B cell (primary cell): Measurements from ENCODE around the gene KRTAP29-1. TPM values are rescaled to one million over a fixed set of nuclear protein-coding genes. Genes with fewer than 3 reads are reported as not detected.
"Not testable (repeated sequence)": the region's sequence is repeated elsewhere in the genome, so short reads cannot be mapped to it uniquely, and the experiment has no call there.

Source experiments
- ATAC-seq: fragments of 200-7000 bp; cut with Tn5 transposase; one replicate; pipeline ENCODE4 v1.10.0; 2021; ENCODE audit warnings: low read depth, mild to moderate bottlenecking, moderate number of reproducible peaks, moderate library complexity
- CTCF ChIA-PET: fragments of 350-600 bp; sonication (Branson Sonifier 250); formaldehyde crosslinking; loops from one replicate; lab custom pipeline; 2021; ENCODE audit warnings: antibody characterized with exemption, inconsistent platforms; lab: Charles Lee
- POLR2A ChIA-PET: fragments of 350-600 bp; sonication (Branson Sonifier 250); formaldehyde crosslinking; loops from one replicate; lab custom pipeline; 2021; ENCODE audit warnings: antibody characterized with exemption; lab: Charles Lee
- DNase-seq: peaks from one replicate; pipeline ENCODE4 v3.0.0; 2013
- H2AFZ ChIP-seq: 2 replicates; pipeline ENCODE4 v1.6.1; 2012; ENCODE audit warnings: mild to moderate bottlenecking, low read depth, low read length; ENCODE audit not compliant: insufficient read depth, poor library complexity, severe bottlenecking
- H3K27ac ChIP-seq, 2 donors: 1 replicate in 1 of 2; 2 replicates in 1 of 2; pipeline ENCODE4 v1.5.1; 2012 to 2013; ENCODE audit warnings: low read length in 2 of 2, mild to moderate bottlenecking in 2 of 2, moderate library complexity in 1 of 2
- H3K27me3 ChIP-seq, 4 experiments: fragments of 200-600 bp in 1 of 4; sonication (generic) in 1 of 4; replicated peaks in 1 of 4; 1 replicate in 2 of 4; 2 replicates in 2 of 4; pipeline versions ENCODE4 v1.6.1 to v1.7.0; 2013 to 2016; ENCODE audit warnings: low read length in 3 of 4, mild to moderate bottlenecking in 2 of 4, mixed read lengths in 1 of 4, moderate library complexity in 1 of 4; ENCODE audit not compliant: insufficient read depth in 4 of 4, control insufficient read depth in 3 of 4; ENCODE audit errors: control extremely low read depth in 1 of 4
- H3K36me3 ChIP-seq, 2 experiments: replicated peaks in 1 of 2; 1 replicate in 1 of 2; 2 replicates in 1 of 2; pipeline versions ENCODE4 v1.6.1 to v1.7.1; 2013; ENCODE audit warnings: low read length in 1 of 2; ENCODE audit not compliant: insufficient read depth in 2 of 2, control insufficient read depth in 1 of 2; ENCODE audit errors: control extremely low read depth in 1 of 2, extremely low read depth in 1 of 2
- H3K4me1 ChIP-seq, 2 donors: fragments of 200-600 bp in 1 of 2; sonication (generic) in 1 of 2; 1 replicate in 1 of 2; 2 replicates in 1 of 2; pipeline versions ENCODE4 v1.5.1 to v1.6.1; 2013 to 2017; ENCODE audit warnings: low read length in 2 of 2; ENCODE audit not compliant: control insufficient read depth in 2 of 2, insufficient read depth in 2 of 2
- H3K4me2 ChIP-seq: replicated peaks from 2 replicates; pipeline ENCODE3; 2012; ENCODE audit warnings: mild to moderate bottlenecking, low read depth, low read length; ENCODE audit not compliant: poor library complexity, severe bottlenecking
- H3K4me3 ChIP-seq, 5 experiments: fragments of 200-600 bp in 1 of 5; sonication (generic) in 1 of 5; 1 replicate in 3 of 5; 2 replicates in 2 of 5; pipeline versions ENCODE4 v1.5.1 to v1.7.0; 2011 to 2016; ENCODE audit warnings: low read length in 4 of 5, mild to moderate bottlenecking in 4 of 5, low read depth in 2 of 5, control low read depth in 1 of 5, moderate library complexity in 1 of 5; ENCODE audit not compliant: insufficient read depth in 1 of 5; ENCODE audit errors: control extremely low read depth in 1 of 5, extremely low read depth in 1 of 5
- H3K79me2 ChIP-seq: fragments of 200-600 bp; sonication (generic); one replicate; pipeline ENCODE4 v1.6.0; 2016; ENCODE audit warnings: low read length; ENCODE audit not compliant: control insufficient read depth, insufficient read depth
- H3K9ac ChIP-seq: fragments of 200-600 bp; sonication (generic); 2 replicates; pipeline ENCODE4 v1.6.1; 2017; ENCODE audit warnings: mild to moderate bottlenecking, low read length, moderate library complexity
- H3K9me3 ChIP-seq, 3 donors: one replicate each; pipeline versions ENCODE4 v1.6.1 to v1.7.1; 2013; ENCODE audit warnings: low read length in 2 of 3; ENCODE audit not compliant: control insufficient read depth in 2 of 3, insufficient read depth in 1 of 3; ENCODE audit errors: control extremely low read depth in 1 of 3
- H4K20me1 ChIP-seq: 2 replicates; pipeline ENCODE4 v1.6.0; 2012; ENCODE audit warnings: mild to moderate bottlenecking, low read length; ENCODE audit not compliant: insufficient read depth, control insufficient read depth, poor library complexity, severe bottlenecking
- H3K27ac Mint-ChIP-seq: one replicate; pipeline ENCODE4 v1.8.0; 2021; ENCODE audit warnings: mixed read lengths
- H3K27me3 Mint-ChIP-seq: one replicate; pipeline ENCODE4 v1.8.0; 2021; ENCODE audit warnings: mixed read lengths
- H3K4me1 Mint-ChIP-seq: one replicate; pipeline ENCODE4 v1.8.0; 2021; ENCODE audit warnings: mixed read lengths
- H3K4me3 Mint-ChIP-seq: one replicate; pipeline ENCODE4 v1.8.0; 2021; ENCODE audit warnings: mixed read lengths
- H3K9me3 Mint-ChIP-seq: one replicate; pipeline ENCODE4 v1.8.0; 2022; ENCODE audit warnings: mixed read lengths; ENCODE audit not compliant: insufficient read depth
- CTCF ChIP-seq: fragments of 200-600 bp; IDR thresholded peaks from one replicate; pipeline ENCODE4 v1.8.0; 2022; ENCODE audit warnings: antibody characterized with exemption, mild to moderate bottlenecking
- EZH2 ChIP-seq: IDR thresholded peaks from 2 replicates; pipeline ENCODE4 v1.6.1; 2012; ENCODE audit warnings: borderline replicate concordance, low read depth, mild to moderate bottlenecking, moderate library complexity, low read length; ENCODE audit not compliant: insufficient read depth, poor library complexity, severe bottlenecking
- WGBS: methylation state at CpG from one replicate; pipeline ENCODE4 v1.1.5; 2013; ENCODE audit warnings: missing lambda C conversion rate; ENCODE audit not compliant: insufficient coverage; 5-methylcytosine and 5-hydroxymethylcytosine counted together
- intact Hi-C: fragments of 100-400 bp; cut with micrococcal nuclease; formaldehyde crosslinking; loops from one replicate; pipeline ENCODE4 v1.10.0; 2022
- polyA plus RNA-seq: library from polyadenylated mRNA; depleted of rRNA; stranded (reverse); fragments of >200 nt; gene quantifications from 2 replicates; pipeline ENCODE4 v1.2.3, GENCODE V29; 2012
- total RNA-seq, 2 donors: library from RNA; stranded (reverse); fragments of 120-200 nt in 1 of 2; gene quantifications; 1 replicate in 1 of 2; 2 replicates in 1 of 2; pipeline versions ENCODE4 v1.2.3 to v1.2.4, GENCODE V29; 2013 to 2022

Gene KRTAP29-1
- total and polyA plus RNA-seq, 2 donors (not counting 1 experiment from before 2014, with no cell fraction given) = 0.43 TPM; not detected in 1

GRCh38 chr17:41350381-41350878 is 47.8 kb upstream of the KRTAP29-1 start, which contains the start of gene KRT33A:
Gene KRT33A (minus strand): TSS chr17:41350828. CDS start chr17:41350767, 61 bp downstream.
- H3K36me3 ChIP-seq, H3K4me3 Mint-ChIP-seq, POLR2A ChIA-PET, H3K79me2 ChIP-seq, CTCF ChIA-PET, H4K20me1 ChIP-seq, intact Hi-C loops, H3K4me3 ChIP-seq, H3K4me1 ChIP-seq, H3K4me1 Mint-ChIP-seq, H2AFZ ChIP-seq, H3K4me2 ChIP-seq, H3K27ac ChIP-seq, H3K27ac Mint-ChIP-seq, DNase-seq, H3K9ac ChIP-seq, H3K9me3 ChIP-seq, H3K9me3 Mint-ChIP-seq, H3K27me3 ChIP-seq, ATAC-seq: not testable (repeated sequence)
- WGBS = 99% methylated on average over 14 of the region's 16 CpGs
- peaks cover 23% of the 10 kb centered on the region for H3K27me3 Mint-ChIP-seq

DNA sequence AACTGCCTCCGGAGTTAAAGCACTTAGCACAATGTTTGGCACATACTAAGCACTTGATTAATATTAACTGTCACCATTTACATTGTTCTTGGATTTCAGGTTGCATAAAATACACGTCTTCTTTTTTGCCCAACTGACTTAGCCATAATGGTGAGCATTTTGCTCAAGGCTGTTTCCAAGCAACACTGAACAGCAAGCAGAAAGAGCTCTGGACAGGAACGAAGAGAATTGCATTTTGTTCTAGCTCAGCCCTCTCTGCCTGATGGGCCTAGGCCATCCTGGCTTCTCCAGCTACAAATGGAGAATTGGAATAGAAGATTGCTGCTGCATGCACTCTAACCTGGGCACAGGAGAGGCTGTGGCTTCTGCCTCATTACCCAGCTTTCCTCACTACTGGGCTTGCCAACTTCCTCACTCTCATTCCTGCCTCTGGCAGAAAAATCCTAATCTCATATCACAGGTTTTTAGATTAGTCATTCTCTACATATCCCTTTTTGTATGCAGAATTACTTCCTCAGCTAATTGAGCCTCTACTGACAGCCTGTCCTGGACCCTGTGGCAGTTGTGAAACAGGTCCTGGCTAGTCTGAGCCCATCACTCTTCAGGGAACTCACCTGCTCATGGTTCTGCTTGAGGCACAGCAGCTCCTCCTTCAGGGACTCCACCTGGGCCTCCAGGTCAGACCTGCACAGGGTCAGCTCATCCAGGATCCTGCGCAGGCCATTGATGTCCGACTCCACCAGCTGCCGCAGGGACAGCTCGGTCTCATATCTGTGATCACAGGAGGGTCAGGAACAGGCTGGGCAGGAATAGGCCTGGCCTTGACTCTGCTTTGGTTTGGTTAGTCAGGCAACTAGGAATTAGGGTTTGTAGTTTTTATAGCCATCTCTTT is 45.5 kb upstream of the KRTAP29-1 start:
- H3K4me3 ChIP-seq = no peak overlapping the region
- 95% methylated on average over 7 of the region's 7 CpGs for WGBS
- ATAC-seq (no peak), DNase-seq (no peak)
- no peak for TF ChIP-seq EZH2
- TF ChIP-seq CTCF = no peak
- H3K4me2 ChIP-seq = no peak overlapping the region
- POLR2A ChIA-PET = no interaction called here
- Mint-ChIP-seq H3K4me1 (no peaks in the 10 kb centered on the region), H3K4me3 (no peak overlapping the region), H3K27me3 (peaks cover 24% of the 10 kb centered on the region), H3K9me3 (peaks cover 2% of the 10 kb centered on the region), H3K27ac (no peak overlapping the region)
- intact Hi-C loops = no loop called here
- no peaks in the 10 kb centered on the region for H4K20me1 ChIP-seq
- no peak overlapping the region for H2AFZ ChIP-seq
- peaks cover 0 to 10% (median 0%) of the 10 kb centered on the region in 4 experiments for H3K27me3 ChIP-seq
- H3K9ac ChIP-seq = no peak overlapping the region
- H3K9me3 ChIP-seq = no peaks in the 10 kb centered on the region
- CTCF ChIA-PET = no interaction called here
- no peaks in the 10 kb centered on the region for H3K79me2 ChIP-seq
- H3K27ac ChIP-seq = no peak overlapping the region
- H3K4me1 ChIP-seq = no peaks in the 10 kb centered on the region
- no peaks in the 10 kb centered on the region for H3K36me3 ChIP-seq

- H3K9ac ChIP-seq, H4K20me1 ChIP-seq, CTCF ChIA-PET, H3K4me1 Mint-ChIP-seq, H3K27ac ChIP-seq, DNase-seq, H3K4me3 ChIP-seq, H3K27me3 ChIP-seq, H3K4me3 Mint-ChIP-seq, intact Hi-C loops, H3K4me2 ChIP-seq, H3K79me2 ChIP-seq, H3K9me3 ChIP-seq, H3K9me3 Mint-ChIP-seq, H3K4me1 ChIP-seq, H3K27ac Mint-ChIP-seq, POLR2A ChIA-PET, ATAC-seq, H3K36me3 ChIP-seq, H2AFZ ChIP-seq: not testable (repeated sequence)
- peaks cover 15% of the 10 kb centered on the region for H3K27me3 Mint-ChIP-seq
- 94% methylated on average over 12 of the region's 16 CpGs for WGBS
Measured at GRCh38 chr17:41346421-41346820, 43.8 kb upstream of the KRTAP29-1 start.
